Astrocyte of the spinal cord (primary cell): ENCODE measurements around the gene IL19.
A peak's percentile ranks its signal among the peaks of the same experiment; 100 is the strongest.

ENCODE experiments used
- DNase-seq: peaks from one replicate; pipeline ENCODE4 v3.0.0; 2011; ENCODE audit warnings: low read depth, low spot score
- H3K4me3 ChIP-seq: 2 replicates; pipeline ENCODE4 v1.5.1; 2011; ENCODE audit warnings: low read depth, mild to moderate bottlenecking, low read length, moderate library complexity
- in situ Hi-C: cut with HindIII; loops from 2 replicates; pipeline ENCODE4 v1.10.0; 2017; ENCODE audit warnings: low sequenced_read_pairs
- TF ChIP-seq, protein P1 (sequence below): IDR thresholded peaks from 2 replicates; pipeline ENCODE4 v1.5.1; 2012; ENCODE audit warnings: low read depth, mild to moderate bottlenecking, low read length, inconsistent platforms

The IL19 gene

DNA sequence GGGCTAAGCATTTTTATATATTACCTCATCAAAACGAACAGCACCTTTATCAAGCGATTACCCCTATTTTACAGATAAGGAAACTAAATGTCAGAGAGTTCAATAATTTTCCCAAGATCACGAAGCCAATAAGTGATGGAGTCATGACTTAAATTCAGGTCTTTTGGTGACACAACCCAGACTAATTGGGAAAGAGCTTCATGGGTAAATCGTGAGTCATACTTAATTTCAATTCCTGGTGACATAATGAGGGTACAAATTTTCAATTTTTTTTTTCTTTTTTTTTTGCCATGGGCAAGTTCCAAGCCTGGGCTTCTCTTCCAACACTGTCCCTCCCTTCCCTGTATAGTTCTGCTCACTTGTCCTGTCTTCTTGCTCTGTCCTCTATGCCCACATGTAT is 31.8 kb downstream of the IL19 start:
- in situ Hi-C loops: no loop called here
- TF ChIP-seq, protein P1, sequence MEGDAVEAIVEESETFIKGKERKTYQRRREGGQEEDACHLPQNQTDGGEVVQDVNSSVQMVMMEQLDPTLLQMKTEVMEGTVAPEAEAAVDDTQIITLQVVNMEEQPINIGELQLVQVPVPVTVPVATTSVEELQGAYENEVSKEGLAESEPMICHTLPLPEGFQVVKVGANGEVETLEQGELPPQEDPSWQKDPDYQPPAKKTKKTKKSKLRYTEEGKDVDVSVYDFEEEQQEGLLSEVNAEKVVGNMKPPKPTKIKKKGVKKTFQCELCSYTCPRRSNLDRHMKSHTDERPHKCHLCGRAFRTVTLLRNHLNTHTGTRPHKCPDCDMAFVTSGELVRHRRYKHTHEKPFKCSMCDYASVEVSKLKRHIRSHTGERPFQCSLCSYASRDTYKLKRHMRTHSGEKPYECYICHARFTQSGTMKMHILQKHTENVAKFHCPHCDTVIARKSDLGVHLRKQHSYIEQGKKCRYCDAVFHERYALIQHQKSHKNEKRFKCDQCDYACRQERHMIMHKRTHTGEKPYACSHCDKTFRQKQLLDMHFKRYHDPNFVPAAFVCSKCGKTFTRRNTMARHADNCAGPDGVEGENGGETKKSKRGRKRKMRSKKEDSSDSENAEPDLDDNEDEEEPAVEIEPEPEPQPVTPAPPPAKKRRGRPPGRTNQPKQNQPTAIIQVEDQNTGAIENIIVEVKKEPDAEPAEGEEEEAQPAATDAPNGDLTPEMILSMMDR: no peak
- DNase-seq: no peak
- H3K4me3 ChIP-seq: no peak overlapping the region

DNA sequence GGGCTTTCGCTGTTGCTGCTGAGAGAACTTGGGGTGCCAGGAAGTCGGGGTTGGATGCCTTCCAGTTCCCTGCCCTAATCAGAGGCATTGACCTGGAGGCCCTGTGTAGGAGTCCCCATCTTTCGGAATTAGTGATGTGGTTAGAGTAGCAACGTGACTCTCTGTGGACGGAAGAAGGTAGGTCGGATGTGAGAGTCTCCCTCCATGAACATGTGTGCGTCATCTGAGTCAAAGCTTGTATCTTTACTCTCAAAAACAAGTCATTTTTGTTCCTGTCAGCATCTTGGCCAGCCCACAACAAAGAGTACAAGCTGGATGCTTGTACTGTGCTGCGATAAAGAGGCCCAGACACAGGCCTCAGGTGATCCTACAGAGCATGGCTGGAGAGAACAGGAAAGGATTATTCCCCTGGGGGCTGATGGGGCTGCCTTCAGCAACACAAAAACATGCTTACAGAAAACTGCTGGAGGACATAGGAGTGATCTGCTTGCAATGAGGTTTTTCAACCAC is 32.7 kb downstream of the IL19 start:
- H3K4me3 ChIP-seq: no peak overlapping the region
- DNase-seq: no peak
- in situ Hi-C loops: no loop called here
- TF ChIP-seq, protein P1: no peak

- TF ChIP-seq, protein P1: no peak
- H3K4me3 ChIP-seq: no peak overlapping the region
- DNase-seq: no peak
- in situ Hi-C loops: no loop called here
Measured at GRCh38 chr1:206804156-206804737, 33.7 kb downstream of the IL19 start.

- TF ChIP-seq, protein P1: no peak
- DNase-seq: no peak
- in situ Hi-C loops: no loop called here
- no peak overlapping the region for H3K4me3 ChIP-seq
Measured at GRCh38 chr1:206805357-206805756, 34.8 kb downstream of the IL19 start.

- in situ Hi-C loops: no loop called here
- no peak overlapping the region for H3K4me3 ChIP-seq
- TF ChIP-seq, protein P1: peak; percentile 54
- peak; percentile 39 for DNase-seq
Measured at GRCh38 chr1:206808615-206809014, 38.0 kb downstream of the IL19 start.

GRCh38 chr1:206809504-206810084 is 39.0 kb downstream of the IL19 start:
- no peak overlapping the region for H3K4me3 ChIP-seq
- in situ Hi-C loops: no loop called here
- TF ChIP-seq, protein P1: peak; percentile 67
- peak; percentile 37 for DNase-seq
